GM12892 (cell line): ENCODE results near the gene CACNA2D2.

Experiments
- POLR2A ChIP-seq: IDR thresholded peaks from 2 replicates; pipeline ENCODE4 v1.6.1; 2011; ENCODE audit warnings: low read depth, low read length, control low read depth
- POLR2AphosphoS5 ChIP-seq: IDR thresholded peaks from 2 replicates; pipeline ENCODE4 v1.6.1; 2011; ENCODE audit warnings: low read depth, low read length, control low read depth
- TAF1 ChIP-seq: IDR thresholded peaks from 2 replicates; pipeline ENCODE4 v1.6.1; 2011; ENCODE audit warnings: low read depth, mild to moderate bottlenecking, control low read depth, low read length, borderline replicate concordance

GRCh38 chr3:50515565-50516439, 12.4 kb upstream of the CACNA2D2 start:
- TF ChIP-seq POLR2A (no peak), POLR2AphosphoS5 (no peak), TAF1 (no peak)
